Measurements from ENCODE around the gene REXO5. TPM values are rescaled to one million over a fixed set of nuclear protein-coding genes. Genes with fewer than 3 reads are reported as not detected.

The REXO5 gene
- total and polyA plus RNA-seq, 9 of the 15 experiments (the other 6 are each of a cell fraction or from before 2014, with no cell fraction given) = 10.5 to 45.1 (median 25.4) TPM

GRCh38 chr16:20846551-20846950 is 40.2 kb downstream of the REXO5 start:
- ChIA-PET POLR2A (interaction anchor here (0.8 to 1.1 kb wide), 2 partner anchors 9 to 54 kb away, joined by 5 to 6 read pairs; partner anchors contain the start of genes DCUN1D3 and LYRM1), CTCF (ENCODE audit: low intra/inter-chr PET ratio) (no interaction called here)
- DNase-seq (ENCODE audit: extremely low read depth in 1 of 4, low spot score in 3 of 4) = no peak
- BruUV-seq (replicated peaks) = no TSS peak
- no peaks in the 10 kb centered on the region for H3K9me3 ChIP-seq (replicated peaks; ENCODE audit: control insufficient read depth, insufficient read depth, low read depth, low read length)
- TF ChIP-seq BMI1 (IDR thresholded peaks at IDR 0.05; ENCODE audit: low read length) = no peak
- no peak for TF ChIP-seq ZNF740 (CRISPR knock-in tag; IDR thresholded peaks at IDR 0.05)
- no peak for TF ChIP-seq ZNF740 (tag; IDR thresholded peaks at IDR 0.05)
- no peak for TF ChIP-seq HCFC1 (IDR thresholded peaks at IDR 0.05; ENCODE audit: low read depth, low read length)
- no peak for TF ChIP-seq RBBP5 (IDR thresholded peaks at IDR 0.05; ENCODE audit: borderline replicate concordance, insufficient read depth, low read length, poor library complexity, severe bottlenecking)
- no peak for TF ChIP-seq CCAR2 (IDR thresholded peaks at IDR 0.05; ENCODE audit: low read depth, low read length)
- TF ChIP-seq MYNN (IDR thresholded peaks at IDR 0.05) = no peak
- no peak for TF ChIP-seq MYNN (CRISPR knock-in tag; IDR thresholded peaks at IDR 0.05)
- TF ChIP-seq ZMIZ1 (IDR thresholded peaks at IDR 0.05; ENCODE audit: low read depth in 2 of 2, low read length in 2 of 2) = no peak
- no peak for TF ChIP-seq HEY1 (CRISPR knock-in tag; IDR thresholded peaks at IDR 0.05; ENCODE audit: borderline replicate concordance)
- TF ChIP-seq ZNF583 (CRISPR knock-in tag; IDR thresholded peaks at IDR 0.05) = no peak
- H3K27me3 ChIP-seq (ENCODE audit: control insufficient read depth in 2 of 2, insufficient read depth in 2 of 2, low read length in 2 of 2) = no peaks in the 10 kb centered on the region
- no peak for ATAC-seq
- H3K79me2 ChIP-seq (ENCODE audit: control insufficient read depth, insufficient read depth, low read length) = no peaks in the 10 kb centered on the region
- no peaks in the 10 kb centered on the region for H4K20me1 ChIP-seq (replicated peaks; ENCODE audit: control insufficient read depth, insufficient read depth, low read length)
- intact Hi-C loops (cut with micrococcal nuclease) = no loop called here
- no peak overlapping the region for H2AFZ ChIP-seq (ENCODE audit: low read depth, low read length)
- H3K4me3 ChIP-seq = no peak overlapping the region
- in situ Hi-C loops (cut with MboI) = no loop called here
- H3K36me3 ChIP-seq (ENCODE audit: control insufficient read depth, insufficient read depth, low read length) = peaks cover 68% of the 10 kb centered on the region; the same call in 2 of the 3 replicates
- no peak for FAIRE-seq
- H3K9ac ChIP-seq (ENCODE audit: insufficient read depth in 1 of 2, low read depth in 2 of 2, low read length in 2 of 2) = no peak overlapping the region
- H3K4me1 ChIP-seq (replicated peaks in 1 of 2; ENCODE audit: control insufficient read depth in 2 of 2, insufficient read depth in 2 of 2, low read length in 2 of 2) = no peaks in the 10 kb centered on the region
- H3K9me1 ChIP-seq (ENCODE audit: control insufficient read depth, insufficient read depth, low read length) = no peaks in the 10 kb centered on the region
- no peak overlapping the region for H3K4me2 ChIP-seq (ENCODE audit: insufficient read depth, low read length)
- no peak overlapping the region for H3K27ac ChIP-seq (ENCODE audit: extremely low read depth, low read depth, low read length)
